ENCODE measurements around the gene VPS9D1.

The VPS9D1 gene

GRCh38 chr16:89732918-89733242, 12.2 kb upstream of the VPS9D1 start:
- no peak for DNase-seq (ENCODE audit: low read depth)

DNA sequence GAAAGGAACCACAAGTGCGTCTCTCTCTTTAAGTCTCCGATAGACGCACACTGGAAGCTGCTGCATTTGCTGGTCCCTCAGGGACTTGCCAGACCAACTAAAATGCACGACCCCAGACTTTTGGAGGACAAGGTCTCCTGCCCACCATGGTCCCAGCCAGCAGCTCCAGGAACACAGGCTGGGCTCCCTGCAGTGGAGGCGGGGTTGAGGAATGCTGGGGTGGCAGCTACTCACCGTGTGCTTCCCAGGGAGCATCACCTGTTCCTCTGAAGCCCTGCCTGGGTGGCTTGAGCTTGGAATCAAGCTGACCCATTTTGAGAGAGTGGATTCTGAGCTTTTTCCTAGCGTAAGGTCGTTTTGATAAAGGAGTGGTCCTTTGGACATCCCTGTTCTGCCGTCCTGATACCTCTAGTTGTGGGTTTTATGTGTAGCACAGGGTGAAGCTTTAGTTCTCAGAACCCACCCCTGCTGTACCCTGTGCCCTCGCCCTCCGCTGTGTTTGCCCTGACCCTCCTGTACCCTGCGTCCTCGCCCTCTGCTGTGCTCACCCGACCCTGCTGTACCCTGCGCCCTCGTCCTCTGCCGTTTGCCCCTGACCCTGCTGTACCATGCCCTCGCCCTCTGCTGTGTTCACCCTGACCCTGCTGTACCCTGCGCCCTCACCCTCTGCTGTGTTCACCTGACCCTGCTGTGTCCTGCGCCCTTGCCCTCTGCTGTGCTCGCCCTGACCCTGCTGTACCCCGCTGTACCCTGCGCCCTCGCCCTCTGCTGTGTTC, 11.6 kb upstream of the VPS9D1 start:
- DNase-seq (ENCODE audit: low read depth), result no peak

DNA sequence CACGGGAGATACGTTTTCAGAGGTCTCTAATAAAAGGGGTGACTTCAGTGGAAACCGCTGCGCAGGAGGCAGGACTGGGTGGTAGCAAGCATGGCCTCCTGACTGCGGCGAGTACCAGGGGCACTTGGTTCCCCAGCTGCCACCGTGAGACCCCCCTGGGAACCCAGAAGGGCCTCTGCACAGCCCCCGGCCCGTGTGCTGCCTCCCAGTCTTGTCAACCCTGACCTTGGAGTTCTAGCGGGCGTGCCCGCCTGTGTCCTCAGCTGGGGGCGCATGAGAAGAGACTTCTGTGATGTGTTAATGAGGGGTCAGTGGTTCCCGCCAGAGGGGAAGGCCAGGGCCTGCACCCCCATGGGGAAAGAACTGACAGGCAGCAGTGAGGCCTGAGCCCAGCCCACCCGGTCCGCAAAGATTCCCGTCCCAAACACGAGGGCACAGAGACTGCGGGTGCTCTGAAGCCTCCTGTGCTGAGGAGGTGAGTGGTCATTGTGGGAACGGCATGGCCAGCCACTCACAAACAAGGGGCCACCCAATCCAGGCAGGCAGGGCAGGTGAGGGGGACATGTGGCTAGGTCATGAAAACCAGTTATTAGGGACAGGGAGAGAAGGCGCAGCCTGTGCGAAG, 10.0 kb upstream of the VPS9D1 start:
- DNase-seq (ENCODE audit: low read depth), result no peak

DNA sequence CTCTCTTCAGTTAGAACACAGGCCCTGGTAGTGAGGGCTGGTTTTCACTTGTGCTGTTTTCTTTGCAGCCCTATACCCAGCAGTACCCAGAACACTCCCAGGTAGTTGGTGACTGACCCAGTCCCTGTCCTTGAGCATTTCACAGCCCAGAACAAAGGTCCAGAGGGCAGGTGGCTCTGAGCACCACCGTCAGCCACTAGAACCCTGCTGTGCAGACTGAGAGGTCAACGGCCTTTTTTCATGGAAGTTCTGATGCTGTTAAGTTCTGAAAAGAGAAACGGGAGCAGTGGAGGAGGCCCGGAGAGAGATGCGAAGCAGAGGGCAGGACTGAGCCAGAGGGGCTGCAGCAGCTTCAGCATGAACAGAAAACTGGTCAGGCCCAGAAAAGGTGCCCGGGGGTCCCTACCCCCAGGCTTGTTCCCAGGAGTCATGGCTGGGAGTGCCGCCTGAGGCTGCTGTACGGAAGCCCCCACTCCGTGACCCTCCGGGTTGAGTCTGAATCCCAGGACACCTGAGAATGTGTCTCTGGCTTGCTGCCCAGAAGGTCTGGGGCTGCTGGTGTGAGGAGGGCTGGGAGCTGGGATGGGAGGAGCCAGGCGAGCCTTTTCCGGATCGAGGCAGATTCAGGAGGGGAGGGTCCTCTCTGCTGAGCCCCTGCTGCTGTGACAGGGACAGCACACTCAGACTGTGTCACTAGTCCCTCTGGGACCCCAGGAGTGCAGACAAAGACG, 9.3 kb upstream of the VPS9D1 start:
- DNase-seq (ENCODE audit: low read depth), result no peak

DNA sequence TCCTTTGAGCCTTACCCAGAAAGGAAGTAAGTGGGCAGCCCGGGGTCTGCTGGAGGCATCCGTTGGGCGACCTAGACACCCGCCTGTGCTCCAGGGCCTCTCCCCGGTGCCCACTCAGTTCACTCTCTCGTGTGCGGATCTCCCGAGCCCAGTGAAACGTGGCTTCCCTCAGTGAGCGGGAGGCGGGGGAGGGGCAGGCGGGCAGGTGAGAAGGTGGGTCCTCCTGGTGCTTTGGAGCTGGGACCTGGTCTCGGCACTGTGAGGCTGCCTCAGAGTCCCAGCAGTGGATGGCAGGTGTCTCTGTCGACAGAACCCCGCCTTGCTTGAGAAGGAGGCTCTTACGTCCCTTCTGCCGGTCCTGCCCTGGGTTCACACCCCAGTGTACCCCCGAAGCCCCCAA, 8.6 kb upstream of the VPS9D1 start:
- no peak for DNase-seq (ENCODE audit: low read depth)

DNA sequence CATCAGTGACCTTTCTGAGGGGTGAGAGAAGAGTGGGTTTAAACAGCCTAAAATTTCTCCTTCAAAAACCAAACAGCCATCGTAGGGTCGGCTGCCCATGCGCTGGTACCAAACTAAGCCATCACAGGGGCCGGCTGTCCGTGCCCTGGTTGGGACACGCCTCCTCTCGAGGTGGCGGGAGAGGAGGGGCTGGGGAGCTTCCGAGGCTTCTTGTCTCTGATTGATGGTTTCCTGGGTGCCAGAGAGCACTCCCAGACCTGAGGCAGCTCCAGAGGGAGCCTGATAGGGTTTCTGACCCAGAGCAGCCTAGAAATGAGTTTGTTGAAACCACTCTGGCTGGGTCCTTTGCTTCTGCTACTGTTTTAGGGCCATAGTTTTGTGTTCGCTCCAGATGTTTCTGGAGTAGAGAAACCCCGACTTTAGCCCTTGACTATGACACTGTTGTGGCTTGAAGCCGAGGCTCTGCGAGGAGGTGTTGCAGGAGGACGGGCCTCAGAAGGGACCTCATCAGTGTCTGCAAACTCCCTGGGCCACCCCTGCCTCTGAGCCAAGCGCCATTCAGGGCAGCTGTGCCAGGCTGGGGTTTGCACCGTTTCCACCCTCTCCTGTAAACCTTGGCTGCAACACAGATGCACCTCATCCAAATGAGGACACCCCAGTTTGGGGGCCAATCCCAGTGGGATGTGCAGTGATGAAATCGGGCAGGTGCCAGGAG, 6.9 kb upstream of the VPS9D1 start:
- no peak for DNase-seq (ENCODE audit: low read depth)

DNA sequence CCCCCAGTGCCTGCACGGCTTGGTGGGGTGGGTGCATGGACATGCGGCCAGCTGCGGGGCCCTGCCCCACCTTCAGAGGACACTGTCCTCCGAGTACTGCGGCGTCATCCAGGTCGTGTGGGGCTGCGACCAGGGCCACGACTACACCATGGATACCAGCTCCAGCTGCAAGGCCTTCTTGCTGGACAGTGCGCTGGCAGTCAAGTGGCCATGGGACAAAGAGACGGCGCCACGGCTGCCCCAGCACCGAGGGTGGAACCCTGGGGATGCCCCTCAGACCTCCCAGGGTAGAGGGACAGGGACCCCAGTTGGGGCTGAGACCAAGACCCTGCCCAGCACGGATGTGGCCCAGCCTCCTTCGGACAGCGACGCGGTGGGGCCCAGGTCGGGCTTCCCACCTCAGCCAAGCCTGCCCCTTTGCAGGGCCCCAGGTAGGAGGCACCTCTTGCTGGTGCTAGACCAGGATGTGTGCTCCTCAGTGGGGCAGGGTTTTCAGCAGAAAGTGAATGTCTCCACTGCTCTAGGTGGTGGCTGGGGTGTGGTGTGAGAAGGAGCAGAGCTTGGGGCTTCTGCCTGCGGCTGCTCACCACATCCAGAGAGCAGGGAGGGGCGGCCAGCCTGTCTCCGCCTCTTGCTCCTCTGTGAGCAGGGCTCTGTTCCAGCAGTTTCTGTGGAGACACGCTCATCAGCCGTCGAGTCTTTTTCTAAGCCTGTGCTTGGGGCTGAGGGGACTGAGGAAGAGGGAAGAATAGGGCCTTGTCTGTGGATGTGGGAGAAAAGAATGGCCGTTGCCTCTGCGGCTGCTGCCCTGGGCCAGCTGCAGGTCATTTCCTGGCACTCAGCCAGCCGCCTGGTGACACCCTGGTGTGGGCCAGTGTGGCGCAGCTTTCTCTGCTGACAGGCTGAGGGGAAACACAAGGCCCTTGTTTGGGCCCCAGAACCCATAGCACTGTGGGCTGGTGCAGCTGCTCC, 2.9 kb upstream of the VPS9D1 start:
- DNase-seq (ENCODE audit: low read depth), result no peak

GRCh38 chr16:89722392-89723278, 1.9 kb upstream of the VPS9D1 start:
- DNase-seq (ENCODE audit: low read depth), result no peak

- no peak for DNase-seq (ENCODE audit: low read depth)
Observed at GRCh38 chr16:89721546-89722391, 1.1 kb upstream of the VPS9D1 start.

DNA sequence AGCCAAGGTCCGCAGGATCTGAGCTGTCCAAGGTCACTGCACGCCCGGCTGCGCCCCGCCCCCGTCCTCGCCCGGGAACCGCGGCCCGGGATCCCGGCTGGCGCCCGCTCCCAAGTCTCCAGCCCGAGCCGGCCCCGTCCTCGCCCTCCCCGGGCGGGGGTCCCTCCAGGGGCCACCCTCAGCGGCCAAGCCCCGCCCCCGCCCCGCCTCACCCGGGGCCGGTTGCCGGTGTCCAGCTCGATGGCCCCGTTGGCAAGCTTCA, 216 bp downstream of the VPS9D1 start:
- DNase-seq (ENCODE audit: low read depth), result no peak

GRCh38 chr16:89717688-89718505, 2.8 kb downstream of the VPS9D1 start:
- DNase-seq (ENCODE audit: low read depth), result no peak

- no peak for DNase-seq (ENCODE audit: low read depth)
Observed at GRCh38 chr16:89716916-89717687, 3.6 kb downstream of the VPS9D1 start.

- DNase-seq (ENCODE audit: low read depth), result no peak
Observed at GRCh38 chr16:89716493-89716892, 4.2 kb downstream of the VPS9D1 start.

DNA sequence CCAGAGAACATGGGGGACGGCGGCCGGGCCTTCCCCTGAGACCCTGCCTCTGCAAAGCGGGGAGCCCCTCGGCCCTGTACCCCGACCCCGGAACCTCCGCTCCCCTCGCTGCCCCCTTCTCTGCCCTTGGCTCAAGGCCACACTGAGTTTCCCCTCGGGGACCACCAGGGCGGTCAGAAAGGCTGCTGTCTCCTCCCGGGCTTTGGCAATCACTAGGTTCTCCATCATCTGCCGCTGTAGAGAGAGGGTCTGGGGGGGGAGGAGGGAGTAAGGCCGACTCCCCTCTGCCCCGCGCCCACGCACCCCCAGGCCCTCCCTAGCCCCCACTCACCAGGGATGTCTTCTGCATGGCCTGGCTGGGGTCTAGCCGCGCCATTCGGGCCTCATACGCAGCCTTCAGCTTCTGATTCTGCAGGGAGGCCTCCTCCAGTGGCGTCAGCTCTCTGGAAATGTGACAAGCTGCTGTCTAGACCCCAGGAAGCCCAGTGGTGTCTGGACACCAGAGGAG, 8.4 kb downstream of the VPS9D1 start:
- no peak for DNase-seq (ENCODE audit: low read depth)

DNA sequence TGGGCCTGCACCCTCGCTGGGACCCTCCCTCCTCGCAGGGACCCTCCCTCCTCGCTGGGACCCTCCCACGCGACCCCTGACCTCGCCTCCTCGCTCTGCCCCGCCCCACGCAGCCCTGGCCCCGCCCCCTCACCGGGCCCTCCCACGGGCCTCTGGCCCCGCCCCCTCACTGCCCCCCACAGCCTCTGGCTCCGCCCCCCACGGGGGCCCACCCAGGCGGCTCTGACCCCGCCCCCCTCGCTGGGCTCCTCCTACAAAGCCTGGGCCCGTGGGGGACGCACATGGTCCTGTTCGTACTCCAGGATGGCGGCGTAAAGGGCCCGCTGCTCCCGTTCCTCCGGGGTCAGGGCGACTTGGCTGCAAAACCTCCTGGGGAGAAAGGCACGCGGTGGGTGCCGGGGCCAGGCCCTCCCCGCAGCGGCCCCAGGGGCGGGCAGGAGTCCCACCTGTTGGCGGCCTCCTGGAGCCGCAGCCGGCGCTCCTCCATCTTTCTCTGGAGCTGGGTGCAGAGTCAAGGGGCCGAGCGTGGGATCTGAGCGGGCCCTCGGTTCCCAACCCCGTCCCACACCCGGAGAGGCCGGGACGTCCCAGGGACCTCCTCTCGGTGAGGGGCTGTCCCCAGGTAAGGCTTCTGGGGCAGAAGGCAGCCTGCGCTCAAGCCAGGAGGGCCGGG, 9.0 kb downstream of the VPS9D1 start:
- DNase-seq (ENCODE audit: low read depth), result no peak

DNA sequence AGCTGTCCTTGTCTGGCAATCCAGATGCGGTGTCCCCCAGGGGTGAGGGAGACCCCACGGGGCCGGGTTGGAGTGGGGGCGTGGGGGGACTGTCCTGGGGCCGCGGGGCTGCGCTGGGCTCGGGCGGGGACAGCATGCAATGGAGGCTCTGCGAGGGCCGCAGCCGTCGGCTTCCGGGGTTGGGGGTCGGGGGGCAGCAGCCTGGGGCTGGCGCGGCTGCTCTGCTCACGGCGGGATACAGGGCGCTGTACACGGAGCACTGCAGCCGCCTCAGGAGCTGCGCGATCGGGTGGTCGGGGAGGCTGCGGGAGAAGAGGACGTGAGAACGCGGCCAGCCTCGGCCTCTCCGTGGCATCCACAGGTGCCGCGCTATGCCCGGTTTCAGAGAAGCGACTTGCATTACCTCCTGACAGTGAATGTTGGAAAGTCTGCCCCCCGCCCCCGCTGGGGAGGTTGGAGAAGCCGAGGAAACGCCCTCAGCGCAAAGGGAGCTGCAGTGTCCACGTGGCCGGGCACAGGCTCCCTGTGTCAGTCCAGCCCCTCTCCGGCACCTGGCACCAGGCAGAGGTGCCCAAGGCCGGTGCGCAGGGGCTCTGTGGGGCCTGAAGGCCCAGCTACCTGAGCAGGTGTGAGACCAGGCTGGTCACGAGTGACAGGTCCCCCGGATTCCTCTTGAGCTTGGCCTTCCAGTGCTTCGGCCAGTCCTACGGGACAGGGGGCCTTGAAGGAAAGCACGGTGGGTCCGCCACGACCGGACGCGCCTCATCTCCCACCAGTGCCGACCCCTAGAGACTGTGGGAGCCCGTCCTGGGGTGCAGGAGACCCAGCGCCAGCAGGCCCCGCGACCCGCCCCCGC, 9.8 kb downstream of the VPS9D1 start:
- DNase-seq (ENCODE audit: low read depth), result no peak
